Progenitor cell of endocrine pancreas (in vitro differentiated cells): Measurements from ENCODE around the gene CBFA2T3. TPM values are rescaled to one million over a fixed set of nuclear protein-coding genes. Genes with fewer than 3 reads are reported as not detected.
"Not testable (repeated sequence)": the region's sequence is repeated elsewhere in the genome, so short reads cannot be mapped to it uniquely, and the experiment has no call there.

Source experiments
- DNase-seq: peaks from one replicate; pipeline ENCODE4 v3.0.0; 2021; ENCODE audit warnings: low spot score; ENCODE audit not compliant: unreplicated experiment
- H3K27ac Mint-ChIP-seq: 2 replicates; pipeline ENCODE4 v1.8.0; 2021; ENCODE audit warnings: mild to moderate bottlenecking, moderate library complexity, mixed read lengths
- H3K27me3 Mint-ChIP-seq: 2 replicates; pipeline ENCODE4 v1.8.0; 2021; ENCODE audit warnings: mixed read lengths
- H3K36me3 Mint-ChIP-seq: 2 replicates; pipeline ENCODE4 v1.8.0; 2022; ENCODE audit warnings: mixed read lengths; ENCODE audit not compliant: insufficient read depth
- H3K4me1 Mint-ChIP-seq: 2 replicates; pipeline ENCODE4 v1.8.0; 2021; ENCODE audit warnings: low read depth, mixed read lengths
- H3K4me3 Mint-ChIP-seq: 2 replicates; pipeline ENCODE4 v1.8.0; 2021; ENCODE audit warnings: low read depth, mild to moderate bottlenecking, moderate library complexity, mixed read lengths
- H3K9me3 Mint-ChIP-seq: 2 replicates; pipeline ENCODE4 v1.8.0; 2021; ENCODE audit warnings: low read depth, mixed read lengths
- total RNA-seq: library from RNA; stranded (reverse); gene quantifications from 2 replicates; pipeline ENCODE4 v1.2.1, GENCODE V29; 2021
- TF ChIP-seq, protein P1 (sequence below): fragments of 200-600 bp; sonication (generic); IDR thresholded peaks from one replicate; pipeline ENCODE4 v1.5.0; 2021; ENCODE audit warnings: antibody characterized with exemption, mild to moderate bottlenecking; ENCODE audit not compliant: unreplicated experiment

Gene CBFA2T3
- total RNA-seq, 1 donor from 2014 or later = 12.9 TPM

DNA sequence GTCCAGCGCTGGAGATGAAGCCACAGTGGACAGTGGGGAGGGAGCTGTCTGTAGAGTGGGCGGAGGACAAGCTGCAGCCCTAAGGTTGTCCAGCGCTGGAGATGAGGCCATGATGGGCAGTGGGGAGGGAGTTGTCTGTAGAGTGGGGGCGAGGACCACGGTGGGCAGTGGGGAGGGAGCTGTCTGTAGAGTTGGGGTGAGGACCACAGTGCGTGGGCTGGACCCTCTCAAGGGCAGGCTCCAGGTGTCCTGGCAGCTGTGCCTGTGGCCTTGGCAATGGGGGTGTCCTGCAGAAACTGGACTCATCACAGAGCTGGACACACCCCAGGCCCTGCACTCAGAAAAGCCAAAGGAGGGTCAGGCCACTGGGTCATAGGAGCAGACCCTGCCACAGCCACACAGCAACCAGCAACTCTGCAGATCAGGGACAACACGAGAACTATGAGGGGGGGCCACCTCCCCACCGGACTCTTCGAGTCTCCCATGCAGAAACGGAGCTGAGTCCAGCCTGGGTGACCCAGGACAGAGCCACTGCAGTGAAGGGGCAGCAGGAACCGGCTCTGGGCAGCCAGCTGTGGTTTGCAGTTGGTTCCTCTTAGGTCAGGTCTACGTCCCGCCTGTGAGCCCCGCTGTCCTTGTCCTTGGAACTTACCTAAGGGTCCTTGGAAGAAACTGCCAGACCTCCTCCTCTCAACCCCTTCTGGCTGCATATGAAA is 33.4 kb upstream of the CBFA2T3 start:
- no peaks in the 10 kb centered on the region for H3K9me3 Mint-ChIP-seq
- H3K27me3 Mint-ChIP-seq = peaks cover 25% of the 10 kb centered on the region
- no peak overlapping the region for H3K4me3 Mint-ChIP-seq
- H3K36me3 Mint-ChIP-seq = no peaks in the 10 kb centered on the region
- TF ChIP-seq, protein P1, sequence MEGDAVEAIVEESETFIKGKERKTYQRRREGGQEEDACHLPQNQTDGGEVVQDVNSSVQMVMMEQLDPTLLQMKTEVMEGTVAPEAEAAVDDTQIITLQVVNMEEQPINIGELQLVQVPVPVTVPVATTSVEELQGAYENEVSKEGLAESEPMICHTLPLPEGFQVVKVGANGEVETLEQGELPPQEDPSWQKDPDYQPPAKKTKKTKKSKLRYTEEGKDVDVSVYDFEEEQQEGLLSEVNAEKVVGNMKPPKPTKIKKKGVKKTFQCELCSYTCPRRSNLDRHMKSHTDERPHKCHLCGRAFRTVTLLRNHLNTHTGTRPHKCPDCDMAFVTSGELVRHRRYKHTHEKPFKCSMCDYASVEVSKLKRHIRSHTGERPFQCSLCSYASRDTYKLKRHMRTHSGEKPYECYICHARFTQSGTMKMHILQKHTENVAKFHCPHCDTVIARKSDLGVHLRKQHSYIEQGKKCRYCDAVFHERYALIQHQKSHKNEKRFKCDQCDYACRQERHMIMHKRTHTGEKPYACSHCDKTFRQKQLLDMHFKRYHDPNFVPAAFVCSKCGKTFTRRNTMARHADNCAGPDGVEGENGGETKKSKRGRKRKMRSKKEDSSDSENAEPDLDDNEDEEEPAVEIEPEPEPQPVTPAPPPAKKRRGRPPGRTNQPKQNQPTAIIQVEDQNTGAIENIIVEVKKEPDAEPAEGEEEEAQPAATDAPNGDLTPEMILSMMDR = no peak
- no peak overlapping the region for H3K27ac Mint-ChIP-seq
- H3K4me1 Mint-ChIP-seq = no peaks in the 10 kb centered on the region
- no peak for DNase-seq

DNA sequence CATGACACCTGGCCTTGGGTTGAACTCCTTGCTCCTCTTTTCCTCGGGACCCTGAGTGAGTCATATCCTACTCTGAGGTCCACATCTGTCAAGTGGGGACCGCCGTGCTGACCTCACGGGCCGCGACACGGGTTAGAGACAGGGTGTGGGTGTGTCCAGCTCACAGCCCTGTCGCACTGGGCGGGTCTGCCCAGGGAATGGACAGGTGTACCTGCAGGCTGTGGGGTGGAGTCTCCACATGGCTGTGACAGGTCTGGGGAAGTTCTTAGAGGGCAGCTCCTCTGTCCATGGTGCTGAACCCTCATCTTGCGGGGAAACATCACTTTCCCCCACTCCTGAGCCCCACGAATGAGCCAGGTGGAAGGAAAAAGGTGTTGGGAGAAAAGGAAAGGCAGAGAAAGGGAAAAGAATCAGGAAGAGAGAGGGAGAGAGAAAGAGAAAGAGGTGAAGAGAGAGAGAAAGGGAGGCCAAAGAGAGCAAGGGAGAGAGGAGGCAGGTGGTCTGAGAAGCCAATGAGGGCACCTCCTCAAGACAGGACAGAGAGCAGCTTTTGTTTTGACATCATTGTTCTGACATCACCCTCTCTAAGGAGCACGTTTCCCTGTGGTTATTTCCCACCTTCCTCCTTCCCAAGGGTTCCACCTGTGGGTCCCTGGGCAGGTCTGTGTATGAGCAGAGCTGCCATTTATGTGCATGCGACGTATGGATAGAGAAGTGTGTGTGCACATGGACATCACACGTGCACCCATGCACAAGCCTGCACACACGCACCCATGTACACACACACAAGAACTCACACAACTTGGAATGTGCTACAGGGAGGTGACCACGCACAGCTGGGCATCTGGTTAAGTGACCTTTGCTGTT is 32.6 kb upstream of the CBFA2T3 start:
- Mint-ChIP-seq H3K36me3 (no peaks in the 10 kb centered on the region), H3K4me1 (no peaks in the 10 kb centered on the region), H3K27ac (no peak overlapping the region), H3K9me3 (no peaks in the 10 kb centered on the region), H3K4me3 (no peak overlapping the region), H3K27me3 (peaks cover 32% of the 10 kb centered on the region)
- DNase-seq = peak; percentile 56
- TF ChIP-seq, protein P1 = no peak

DNA sequence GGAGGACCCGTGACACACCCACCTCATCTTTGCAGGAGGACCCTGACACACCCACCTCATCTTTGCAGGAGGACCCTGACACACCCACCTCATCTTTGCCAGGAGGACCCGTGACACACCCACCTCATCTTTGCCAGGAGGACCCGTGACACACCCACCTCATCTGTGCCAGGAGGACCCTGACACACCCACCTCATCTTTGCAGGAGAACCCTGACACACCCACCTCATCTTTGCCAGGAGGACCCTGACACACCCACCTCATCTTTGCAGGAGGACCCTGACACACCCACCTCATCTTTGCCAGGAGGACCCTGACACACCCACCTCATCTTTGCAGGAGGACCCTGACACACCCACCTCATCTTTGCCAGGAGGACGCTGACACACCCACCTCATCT is 31.8 kb upstream of the CBFA2T3 start:
- H3K9me3 Mint-ChIP-seq, H3K27ac Mint-ChIP-seq, H3K36me3 Mint-ChIP-seq, H3K4me1 Mint-ChIP-seq, DNase-seq, H3K4me3 Mint-ChIP-seq: not testable (repeated sequence)
- peaks cover 38% of the 10 kb centered on the region for H3K27me3 Mint-ChIP-seq

GRCh38 chr16:89007371-89008249 is 30.6 kb upstream of the CBFA2T3 start:
- no peak for DNase-seq
- H3K27me3 Mint-ChIP-seq = peaks cover 35% of the 10 kb centered on the region
- H3K36me3 Mint-ChIP-seq = no peaks in the 10 kb centered on the region
- H3K4me1 Mint-ChIP-seq = no peaks in the 10 kb centered on the region
- no peaks in the 10 kb centered on the region for H3K9me3 Mint-ChIP-seq
- no peak overlapping the region for H3K4me3 Mint-ChIP-seq
- TF ChIP-seq, protein P1 = no peak
- no peak overlapping the region for H3K27ac Mint-ChIP-seq

- TF ChIP-seq, protein P1 = no peak
- H3K27me3 Mint-ChIP-seq = peaks cover 39% of the 10 kb centered on the region
- no peak overlapping the region for H3K27ac Mint-ChIP-seq
- H3K36me3 Mint-ChIP-seq = no peaks in the 10 kb centered on the region
- H3K4me1 Mint-ChIP-seq = no peaks in the 10 kb centered on the region
- no peak overlapping the region for H3K4me3 Mint-ChIP-seq
- DNase-seq = no peak
- no peaks in the 10 kb centered on the region for H3K9me3 Mint-ChIP-seq
Observed at GRCh38 chr16:89006036-89006752, 29.2 kb upstream of the CBFA2T3 start.
